Hepatocyte (in vitro differentiated cells): ENCODE results near the gene NUP85. TPM values are rescaled to one million over a fixed set of nuclear protein-coding genes. Genes with fewer than 3 reads are reported as not detected.

Source experiments
- DNase-seq: peaks from one replicate; pipeline ENCODE4 v3.0.0-alpha.2; 2016; ENCODE audit warnings: low spot score
- H2AFZ ChIP-seq: fragments of 200-600 bp; sonication (generic); 2 replicates; pipeline ENCODE4 v1.6.0; 2016; ENCODE audit warnings: antibody characterized with exemption, mild to moderate bottlenecking
- H3K27ac ChIP-seq: fragments of 200-600 bp; sonication (generic); 2 replicates; pipeline ENCODE4 v1.5.1; 2016; ENCODE audit warnings: mild to moderate bottlenecking
- H3K27me3 ChIP-seq: fragments of 200-600 bp; sonication (generic); 2 replicates; pipeline ENCODE4 v1.6.1; 2016
- H3K36me3 ChIP-seq: fragments of 200-600 bp; sonication (generic); replicated peaks from 2 replicates; pipeline ENCODE4 v1.5.1; 2016; ENCODE audit warnings: low read depth; ENCODE audit not compliant: insufficient read depth
- H3K4me1 ChIP-seq: fragments of 200-600 bp; sonication (generic); 2 replicates; pipeline ENCODE4 v1.5.1; 2016; ENCODE audit warnings: mild to moderate bottlenecking, moderate library complexity; ENCODE audit not compliant: insufficient read depth
- H3K4me2 ChIP-seq: fragments of 200-600 bp; sonication (generic); 2 replicates; pipeline ENCODE4 v1.6.0; 2016
- H3K4me3 ChIP-seq: fragments of 200-600 bp; sonication (generic); 2 replicates; pipeline ENCODE4 v1.5.1; 2016; ENCODE audit warnings: mild to moderate bottlenecking
- H3K79me2 ChIP-seq: fragments of 200-600 bp; sonication (generic); 2 replicates; pipeline ENCODE4 v1.6.0; 2017; ENCODE audit warnings: mild to moderate bottlenecking
- H3K9me2 ChIP-seq: fragments of 200-600 bp; sonication (generic); replicated peaks from 2 replicates; pipeline ENCODE4 v1.6.0; 2017; ENCODE audit warnings: mild to moderate bottlenecking; ENCODE audit not compliant: insufficient read depth
- H3K9me3 ChIP-seq: fragments of 200-600 bp; sonication (generic); 2 replicates; pipeline ENCODE4 v1.5.1; 2016; ENCODE audit warnings: low read depth, mild to moderate bottlenecking
- H4K20me1 ChIP-seq: fragments of 200-600 bp; sonication (generic); 2 replicates; pipeline ENCODE4 v1.6.0; 2016; ENCODE audit warnings: mild to moderate bottlenecking; ENCODE audit not compliant: insufficient read depth, poor library complexity, severe bottlenecking
- CTCF ChIP-seq: fragments of 200-600 bp; sonication (generic); IDR thresholded peaks from 2 replicates; pipeline ENCODE4 v1.5.1; 2016; ENCODE audit warnings: antibody characterized with exemption, mild to moderate bottlenecking; ENCODE audit not compliant: poor library complexity
- EZH2 ChIP-seq: fragments of 200-600 bp; sonication (generic); IDR thresholded peaks from 2 replicates; pipeline ENCODE4 v1.6.1; 2016; ENCODE audit warnings: antibody characterized with exemption, mild to moderate bottlenecking, borderline replicate concordance
- EZH2phosphoT487 ChIP-seq: fragments of 200-600 bp; sonication (generic); IDR thresholded peaks from one replicate; pipeline ENCODE4 v1.6.1; 2018; ENCODE audit warnings: antibody characterized with exemption, mild to moderate bottlenecking, low read depth, moderate library complexity; ENCODE audit not compliant: unreplicated experiment, severe bottlenecking
- WGBS: methylation state at CpG from one replicate; pipeline ENCODE4 v1.1.6; 2016; ENCODE audit warnings: low lambda C conversion rate; ENCODE audit errors: missing lambda C conversion rate; 5-methylcytosine and 5-hydroxymethylcytosine counted together
- polyA plus RNA-seq: library from polyadenylated mRNA; unstranded; fragments of >200 nt; fragmentation: Nextera tagmentation; extraction: Ambion mirVana; gene quantifications from 2 replicates; pipeline ENCODE4 v1.2.1, GENCODE V29; 2016
- total RNA-seq: library from RNA; depleted of rRNA; stranded (reverse); fragments of >200 nt; gene quantifications from 2 replicates; pipeline ENCODE4 v1.2.3, GENCODE V29; 2014

Gene NUP85
- total and polyA plus RNA-seq, 2 experiments from 2014 or later, result 28.6 to 45.5 TPM

GRCh38 chr17:75285123-75285522 lies 79.6 kb downstream of the NUP85 start:
- Histone ChIP-seq H3K27me3 (no peaks in the 10 kb centered on the region), H3K4me2 (no peak overlapping the region), H2AFZ (no peak overlapping the region), H3K4me1 (no peaks in the 10 kb centered on the region), H4K20me1 (no peaks in the 10 kb centered on the region), H3K9me2 (no peaks in the 10 kb centered on the region), H3K4me3 (no peak overlapping the region), H3K79me2 (peaks cover 2% of the 10 kb centered on the region), H3K27ac (no peak overlapping the region), H3K36me3 (no peaks in the 10 kb centered on the region), H3K9me3 (no peaks in the 10 kb centered on the region)
- TF ChIP-seq CTCF (no peak), EZH2 (no peak), EZH2phosphoT487 (no peak)
- DNase-seq, result no peak
- WGBS, result 98% methylated on average over 6 of the region's 6 CpGs

Other genes starting within 250 kb of the NUP85 start
- gene HID1, start 232.9 kb upstream of the NUP85 start, total RNA-seq, result 13.2 and 15.3 TPM in 2 replicates
- gene HID1, start 232.9 kb upstream of the NUP85 start, polyA plus RNA-seq, result 43.4 and 55.5 TPM in 2 replicates
- 12.8 and 16.4 TPM in 2 replicates for gene CDR2L, start 218.0 kb upstream of the NUP85 start, total RNA-seq
- gene CDR2L, start 218.0 kb upstream of the NUP85 start, polyA plus RNA-seq, result 14.6 and 17.0 TPM in 2 replicates
- gene MRPL58, start 193.0 kb upstream of the NUP85 start, total RNA-seq, result 39.3 and 49.5 TPM in 2 replicates
- gene MRPL58, start 193.0 kb upstream of the NUP85 start, polyA plus RNA-seq, result 29.8 and 39.3 TPM in 2 replicates
- gene ATP5PD, start 158.7 kb upstream of the NUP85 start, total RNA-seq, result 246 and 296 TPM in 2 replicates
- 307 and 332 TPM in 2 replicates for gene ATP5PD, start 158.7 kb upstream of the NUP85 start, polyA plus RNA-seq
- 17.5 and 19.1 TPM in 2 replicates for gene KCTD2, start 158.5 kb upstream of the NUP85 start, total RNA-seq
- gene KCTD2, start 158.5 kb upstream of the NUP85 start, polyA plus RNA-seq, result 10.1 and 12.7 TPM in 2 replicates
- 11.9 and 12.7 TPM in 2 replicates for gene SLC16A5, start 117.7 kb upstream of the NUP85 start, total RNA-seq
- gene SLC16A5, start 117.7 kb upstream of the NUP85 start, polyA plus RNA-seq, result 12.8 and 15.8 TPM in 2 replicates
- 2.6 and 3.5 TPM in 2 replicates for gene ARMC7, start 95.7 kb upstream of the NUP85 start, total RNA-seq
- 4.0 and 4.5 TPM in 2 replicates for gene ARMC7, start 95.7 kb upstream of the NUP85 start, polyA plus RNA-seq
- 46.3 and 66.8 TPM in 2 replicates for gene NT5C, start 73.9 kb upstream of the NUP85 start, total RNA-seq
- gene NT5C, start 73.9 kb upstream of the NUP85 start, polyA plus RNA-seq, result 73.3 and 82.2 TPM in 2 replicates
- 103 and 107 TPM in 2 replicates for gene JPT1, start 51.2 kb upstream of the NUP85 start, total RNA-seq
- 172 and 181 TPM in 2 replicates for gene JPT1, start 51.2 kb upstream of the NUP85 start, polyA plus RNA-seq
- gene SUMO2, start 22.7 kb upstream of the NUP85 start, total RNA-seq, result 112 and 115 TPM in 2 replicates
- 424 and 434 TPM in 2 replicates for gene SUMO2, start 22.7 kb upstream of the NUP85 start, polyA plus RNA-seq
- gene GGA3, start 55.9 kb downstream of the NUP85 start, total RNA-seq, result 17.7 and 24.4 TPM in 2 replicates
- gene GGA3, start 55.9 kb downstream of the NUP85 start, polyA plus RNA-seq, result 20.2 and 26.0 TPM in 2 replicates
- 43.4 and 47.5 TPM in 2 replicates for gene MRPS7, start 56.2 kb downstream of the NUP85 start, total RNA-seq
- 94.9 and 102 TPM in 2 replicates for gene MRPS7, start 56.2 kb downstream of the NUP85 start, polyA plus RNA-seq
- 11.0 and 12.4 TPM in 2 replicates for gene MIF4GD, start 65.6 kb downstream of the NUP85 start, total RNA-seq
- gene MIF4GD, start 65.6 kb downstream of the NUP85 start, polyA plus RNA-seq, result 23.6 and 31.4 TPM in 2 replicates
- 4.6 and 10.8 TPM in 2 replicates for gene SLC25A19, start 83.8 kb downstream of the NUP85 start, total RNA-seq
- 7.6 and 8.4 TPM in 2 replicates for gene SLC25A19, start 83.8 kb downstream of the NUP85 start, polyA plus RNA-seq
- 90.6 and 101 TPM in 2 replicates for gene GRB2, start 200.0 kb downstream of the NUP85 start, total RNA-seq
- gene GRB2, start 200.0 kb downstream of the NUP85 start, polyA plus RNA-seq, result 82.7 and 86.7 TPM in 2 replicates